Retinal pigment epithelial cell (primary cell): ENCODE results near the gene ZNF281.
A peak's percentile ranks its signal among the peaks of the same experiment; 100 is the strongest.

Experiments used
- DNase-seq: peaks from one replicate; pipeline ENCODE4 v3.0.0-alpha.2; 2010; ENCODE audit warnings: low read depth
- H3K4me3 ChIP-seq: 2 replicates; pipeline ENCODE4 v1.5.1; 2011; ENCODE audit warnings: mild to moderate bottlenecking, low read length, control low read depth, moderate library complexity
- CTCF ChIP-seq: conservative IDR thresholded peaks from 2 replicates; pipeline ENCODE4 v1.5.1; 2011; ENCODE audit warnings: low read depth, low read length, control low read depth, inconsistent platforms

The ZNF281 gene

GRCh38 chr1:200379940-200380588 lies 29.8 kb downstream of the ZNF281 start:
- H3K4me3 ChIP-seq = no peak overlapping the region
- TF ChIP-seq CTCF = no peak
- no peak for DNase-seq

- DNase-seq = peak; percentile 73
- H3K4me3 ChIP-seq = no peak overlapping the region
- no peak for TF ChIP-seq CTCF
Measured at GRCh38 chr1:200379432-200379757, 30.4 kb downstream of the ZNF281 start.

- H3K4me3 ChIP-seq = no peak overlapping the region
- no peak for TF ChIP-seq CTCF
- no peak for DNase-seq
Measured at GRCh38 chr1:200378096-200378495, 31.7 kb downstream of the ZNF281 start.

- no peak for DNase-seq
- no peak for TF ChIP-seq CTCF
- no peak overlapping the region for H3K4me3 ChIP-seq
Measured at GRCh38 chr1:200376528-200376927, 33.3 kb downstream of the ZNF281 start.

- DNase-seq = no peak
Measured at GRCh38 chr1:200374569-200375295, 35.1 kb downstream of the ZNF281 start.

GRCh38 chr1:200373811-200374231 lies 36.0 kb downstream of the ZNF281 start:
- TF ChIP-seq CTCF = no peak
- DNase-seq = no peak
- no peak overlapping the region for H3K4me3 ChIP-seq

More at GRCh38 chr1:200374569-200375295, 35.1 kb downstream of the ZNF281 start:
- no peak for TF ChIP-seq CTCF
- no peak overlapping the region for H3K4me3 ChIP-seq

- H3K4me3 ChIP-seq = no peak overlapping the region
- TF ChIP-seq CTCF = no peak
- DNase-seq = no peak
Measured at GRCh38 chr1:200372885-200373181, 37.0 kb downstream of the ZNF281 start.
